ENCODE measurements around the gene CREB5. TPM values are rescaled to one million over a fixed set of nuclear protein-coding genes. Genes with fewer than 3 reads are reported as not detected.

CREB5 gene
- total and polyA plus RNA-seq, 3 donors from 2014 or later: 2.0 to 2.9 (median 2.9) TPM

DNA sequence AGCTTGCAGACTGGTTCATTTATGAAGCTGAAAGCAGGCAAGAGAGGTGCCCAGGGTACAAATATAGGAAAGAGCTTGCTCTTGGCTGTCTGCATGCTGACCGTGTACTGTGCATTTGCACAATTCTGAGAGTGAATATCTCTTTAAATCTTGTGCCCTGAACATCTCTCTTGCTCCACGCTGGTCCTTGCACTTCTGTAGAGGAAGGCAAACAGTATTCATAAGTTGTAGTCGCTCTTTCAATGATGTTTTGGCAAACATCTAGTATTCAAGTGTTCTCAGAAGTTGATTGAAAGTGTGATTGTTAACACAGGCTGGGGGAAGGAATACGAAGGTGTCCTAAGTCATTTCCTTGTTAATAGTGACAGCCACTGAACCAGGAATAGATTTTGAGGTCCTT lies 332.6 kb downstream of the CREB5 start:
- no peak for TF ChIP-seq POLR2A (IDR thresholded peaks at IDR 0.05)
- TF ChIP-seq, protein P1, sequence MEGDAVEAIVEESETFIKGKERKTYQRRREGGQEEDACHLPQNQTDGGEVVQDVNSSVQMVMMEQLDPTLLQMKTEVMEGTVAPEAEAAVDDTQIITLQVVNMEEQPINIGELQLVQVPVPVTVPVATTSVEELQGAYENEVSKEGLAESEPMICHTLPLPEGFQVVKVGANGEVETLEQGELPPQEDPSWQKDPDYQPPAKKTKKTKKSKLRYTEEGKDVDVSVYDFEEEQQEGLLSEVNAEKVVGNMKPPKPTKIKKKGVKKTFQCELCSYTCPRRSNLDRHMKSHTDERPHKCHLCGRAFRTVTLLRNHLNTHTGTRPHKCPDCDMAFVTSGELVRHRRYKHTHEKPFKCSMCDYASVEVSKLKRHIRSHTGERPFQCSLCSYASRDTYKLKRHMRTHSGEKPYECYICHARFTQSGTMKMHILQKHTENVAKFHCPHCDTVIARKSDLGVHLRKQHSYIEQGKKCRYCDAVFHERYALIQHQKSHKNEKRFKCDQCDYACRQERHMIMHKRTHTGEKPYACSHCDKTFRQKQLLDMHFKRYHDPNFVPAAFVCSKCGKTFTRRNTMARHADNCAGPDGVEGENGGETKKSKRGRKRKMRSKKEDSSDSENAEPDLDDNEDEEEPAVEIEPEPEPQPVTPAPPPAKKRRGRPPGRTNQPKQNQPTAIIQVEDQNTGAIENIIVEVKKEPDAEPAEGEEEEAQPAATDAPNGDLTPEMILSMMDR (IDR thresholded peaks at IDR 0.05): no peak
- no peak for DNase-seq
- H3K9me3 ChIP-seq: no peaks in the 10 kb centered on the region
- no peaks in the 10 kb centered on the region for H3K4me1 ChIP-seq
- no peaks in the 10 kb centered on the region for H3K27me3 ChIP-seq
- no peaks in the 10 kb centered on the region for H3K36me3 ChIP-seq (ENCODE audit: low read depth, missing control alignments)
- WGBS, 2 donors: 72 to 76% methylated on average over 4 of the region's 4 CpGs
- intact Hi-C loops (cut with DNase I; ENCODE audit: low total_unique reads): no loop called here
- H3K4me3 ChIP-seq: no peak overlapping the region
- H3K27ac ChIP-seq: no peak overlapping the region

DNA sequence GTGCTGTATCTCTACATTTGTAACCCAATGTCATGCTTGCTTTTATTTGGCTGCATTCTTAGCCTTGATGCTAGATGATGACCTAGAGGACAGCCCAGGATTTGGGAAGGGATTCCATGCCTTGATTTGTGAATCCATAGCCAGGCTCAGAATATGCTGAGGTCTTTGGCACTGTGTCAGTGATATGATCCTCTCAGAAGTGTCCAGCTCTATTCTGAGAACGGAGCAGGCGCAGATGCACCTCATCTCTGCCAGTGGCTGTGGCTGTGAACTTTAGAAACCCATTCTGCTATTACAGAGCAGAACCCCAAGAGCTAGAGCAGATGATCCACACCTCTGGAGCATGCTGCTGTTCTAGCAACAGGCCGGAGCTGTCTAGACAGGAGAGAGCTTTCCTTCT lies 333.0 kb downstream of the CREB5 start:
- Histone ChIP-seq H3K4me3 (no peak overlapping the region), H3K36me3 (ENCODE audit: low read depth, missing control alignments) (no peaks in the 10 kb centered on the region), H3K27ac (no peak overlapping the region), H3K27me3 (no peaks in the 10 kb centered on the region), H3K9me3 (no peaks in the 10 kb centered on the region), H3K4me1 (no peaks in the 10 kb centered on the region)
- intact Hi-C loops (cut with DNase I; ENCODE audit: low total_unique reads): no loop called here
- WGBS, 2 donors: 79 to 83% methylated on average over 2 to 3 of the region's 3 CpGs
- TF ChIP-seq POLR2A (IDR thresholded peaks at IDR 0.05): no peak
- TF ChIP-seq, protein P1 (IDR thresholded peaks at IDR 0.05): no peak
- DNase-seq: no peak

DNA sequence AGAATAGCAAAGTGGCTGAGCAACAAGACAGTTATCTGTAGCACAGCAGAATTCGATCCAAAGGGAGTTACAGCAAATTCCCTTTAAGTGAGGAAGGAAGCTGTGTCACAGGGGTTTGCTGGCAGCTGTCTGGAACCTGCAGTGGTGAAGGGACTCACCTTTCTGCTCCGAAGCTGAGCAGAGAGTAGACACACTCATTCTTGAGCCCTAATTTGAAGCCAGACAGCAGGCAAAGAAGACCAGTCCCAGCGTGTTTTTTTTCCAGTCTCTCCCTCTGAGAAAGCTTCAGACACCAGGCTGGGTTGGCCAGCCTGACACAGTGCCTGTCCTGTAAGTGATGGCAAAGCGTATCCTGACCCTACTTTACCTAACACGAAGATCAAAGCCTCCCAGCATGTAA lies 335.1 kb downstream of the CREB5 start:
- H3K27me3 ChIP-seq: no peaks in the 10 kb centered on the region
- intact Hi-C loops (cut with DNase I; ENCODE audit: low total_unique reads): no loop called here
- no peak overlapping the region for H3K4me3 ChIP-seq
- H3K4me1 ChIP-seq: no peaks in the 10 kb centered on the region
- no peaks in the 10 kb centered on the region for H3K36me3 ChIP-seq (ENCODE audit: low read depth, missing control alignments)
- no peak for TF ChIP-seq POLR2A (IDR thresholded peaks at IDR 0.05)
- TF ChIP-seq, protein P1 (IDR thresholded peaks at IDR 0.05): no peak
- 77 to 88% methylated on average over 5 of the region's 5 CpGs for WGBS, 2 donors
- H3K27ac ChIP-seq: no peak overlapping the region
- DNase-seq: no peak
- H3K9me3 ChIP-seq: no peaks in the 10 kb centered on the region

DNA sequence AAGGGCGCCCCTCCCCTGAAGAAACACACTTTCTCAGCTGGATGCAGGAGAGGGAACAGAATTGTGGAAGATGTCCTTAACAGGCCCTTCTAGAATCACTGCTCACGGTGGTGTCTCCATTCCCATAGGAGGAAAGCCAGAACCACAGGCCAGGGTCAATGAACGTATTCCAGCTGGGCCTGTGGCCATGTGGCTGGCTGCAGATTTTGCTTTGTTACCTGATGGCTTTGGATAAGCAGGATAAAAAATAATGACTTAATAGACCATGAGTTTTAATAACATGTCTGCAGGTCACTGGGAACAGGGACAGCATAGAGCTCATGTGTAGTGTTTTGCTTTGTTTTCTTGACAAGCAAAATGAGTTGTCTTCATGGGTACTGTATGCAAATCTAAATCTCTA lies 335.5 kb downstream of the CREB5 start:
- H3K4me1 ChIP-seq: no peaks in the 10 kb centered on the region
- no peak overlapping the region for H3K27ac ChIP-seq
- H3K36me3 ChIP-seq (ENCODE audit: low read depth, missing control alignments): no peaks in the 10 kb centered on the region
- DNase-seq: no peak
- TF ChIP-seq, protein P1 (IDR thresholded peaks at IDR 0.05): no peak
- no peak for TF ChIP-seq POLR2A (IDR thresholded peaks at IDR 0.05)
- no peak overlapping the region for H3K4me3 ChIP-seq
- no peaks in the 10 kb centered on the region for H3K9me3 ChIP-seq
- 68 to 82% methylated on average over 3 of the region's 3 CpGs for WGBS, 2 donors
- intact Hi-C loops (cut with DNase I; ENCODE audit: low total_unique reads): no loop called here
- H3K27me3 ChIP-seq: no peaks in the 10 kb centered on the region

DNA sequence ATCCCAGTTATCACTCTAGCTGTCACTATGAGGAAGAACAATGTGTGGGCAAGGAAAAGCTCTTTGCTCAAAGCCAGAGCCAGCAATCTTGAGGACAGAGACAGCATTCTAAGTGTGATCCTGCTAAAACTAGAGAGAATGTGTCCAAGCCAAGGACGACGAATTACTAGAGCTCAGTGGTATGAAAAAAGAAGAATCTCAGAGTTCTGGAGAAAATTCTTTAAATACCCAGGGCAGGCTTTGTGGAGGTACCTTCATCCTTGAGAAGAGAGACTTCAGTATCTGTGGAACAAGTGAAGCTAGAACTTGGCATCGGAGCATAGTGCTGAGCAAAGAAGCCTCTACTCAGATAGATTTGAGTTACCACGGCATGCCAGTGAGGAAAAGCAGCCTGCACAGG lies 336.0 kb downstream of the CREB5 start:
- H3K4me1 ChIP-seq: no peaks in the 10 kb centered on the region
- H3K4me3 ChIP-seq: no peak overlapping the region
- intact Hi-C loops (cut with DNase I; ENCODE audit: low total_unique reads): no loop called here
- H3K27ac ChIP-seq: no peak overlapping the region
- H3K9me3 ChIP-seq: no peaks in the 10 kb centered on the region
- H3K36me3 ChIP-seq (ENCODE audit: low read depth, missing control alignments): no peaks in the 10 kb centered on the region
- DNase-seq: no peak
- no peak for TF ChIP-seq POLR2A (IDR thresholded peaks at IDR 0.05)
- TF ChIP-seq, protein P1 (IDR thresholded peaks at IDR 0.05): no peak
- H3K27me3 ChIP-seq: no peaks in the 10 kb centered on the region
- 63 to 80% methylated on average over 4 of the region's 4 CpGs for WGBS, 2 donors
